Hepatic stellate cell (primary cell): Measurements from ENCODE around the gene MED16.
"Not testable (repeated sequence)": the region's sequence is repeated elsewhere in the genome, so short reads cannot be mapped to it uniquely, and the experiment has no call there.

ENCODE experiments used
- DNase-seq: peaks from one replicate; pipeline ENCODE4 v3.0.0; 2011; ENCODE audit warnings: low spot score

The MED16 gene

GRCh38 chr19:870314-870713 is 22.7 kb downstream of the MED16 start:
- no peak for DNase-seq

GRCh38 chr19:869245-870177 is 23.5 kb downstream of the MED16 start:
- DNase-seq = peak; percentile 86

GRCh38 chr19:868458-869244 is 24.3 kb downstream of the MED16 start:
- no peak for DNase-seq

GRCh38 chr19:867855-868457 is 25.0 kb downstream of the MED16 start:
- DNase-seq = no peak

GRCh38 chr19:867301-867793 is 25.6 kb downstream of the MED16 start:
- no peak for DNase-seq

- DNase-seq = no peak
Measured at GRCh38 chr19:866769-867300, 26.2 kb downstream of the MED16 start.

- no peak for DNase-seq
Measured at GRCh38 chr19:863315-863620, 29.7 kb downstream of the MED16 start.

GRCh38 chr19:862581-863314 is 30.2 kb downstream of the MED16 start:
- peak; percentile 84 for DNase-seq

GRCh38 chr19:861756-862580 is 31.0 kb downstream of the MED16 start:
- DNase-seq = peak; percentile 63

GRCh38 chr19:861141-861755 is 31.7 kb downstream of the MED16 start:
- DNase-seq = no peak

GRCh38 chr19:858868-859843 is 33.8 kb downstream of the MED16 start, which contains the start of gene CFD:
CFD (plus strand) TSS chr19:859664; CDS start chr19:859690, 26 bp downstream.
- no peak for DNase-seq

- no peak for DNase-seq
Measured at GRCh38 chr19:858284-858683, 34.7 kb downstream of the MED16 start.

GRCh38 chr19:855566-856120 is 37.3 kb downstream of the MED16 start:
- no peak for DNase-seq

GRCh38 chr19:855142-855541 is 37.8 kb downstream of the MED16 start:
- no peak for DNase-seq

- DNase-seq = no peak
Measured at GRCh38 chr19:854549-854948, 38.4 kb downstream of the MED16 start.

- not testable (repeated sequence) for DNase-seq
Measured at GRCh38 chr19:853614-854220, 39.3 kb downstream of the MED16 start.

- DNase-seq = no peak
Measured at GRCh38 chr19:853014-853585, 39.9 kb downstream of the MED16 start.
